HG02623 (cell line): ENCODE results near the gene ANO7.
A peak's percentile ranks its signal among the peaks of the same experiment; 100 is the strongest.

Experiments used
- ATAC-seq: cut with Tn5 transposase; IDR thresholded peaks from one replicate; pipeline ENCODE4 v1.9.1; 2021; ENCODE audit warnings: moderate library complexity; ENCODE audit not compliant: unreplicated experiment

ANO7 gene

GRCh38 chr2:241188361-241189092 is at the start of gene ANO7:
Gene ANO7, plus strand, starts transcription at chr2:241188677. Its CDS starts 1,387 bp downstream, at chr2:241190064.
- ATAC-seq, result no peak

GRCh38 chr2:241139531-241140444 is 48.7 kb upstream of the ANO7 start:
- no peak for ATAC-seq

GRCh38 chr2:241140445-241140840 is 48.0 kb upstream of the ANO7 start:
- ATAC-seq, result no peak

- ATAC-seq, result no peak
Observed at GRCh38 chr2:241141214-241141770, 47.2 kb upstream of the ANO7 start.

- ATAC-seq, result no peak
Observed at GRCh38 chr2:241142063-241142462, 46.4 kb upstream of the ANO7 start.

GRCh38 chr2:241142593-241142992 is 45.9 kb upstream of the ANO7 start:
- ATAC-seq, result no peak

- ATAC-seq, result no peak
Observed at GRCh38 chr2:241146286-241146685, 42.2 kb upstream of the ANO7 start.

GRCh38 chr2:241147336-241147735 is 41.1 kb upstream of the ANO7 start:
- ATAC-seq, result no peak

GRCh38 chr2:241148239-241148638 is 40.2 kb upstream of the ANO7 start:
- ATAC-seq, result no peak

- peak; percentile 62 for ATAC-seq
Observed at GRCh38 chr2:241148891-241149674, 39.4 kb upstream of the ANO7 start, which contains the start of gene PASK. Gene PASK, minus strand, starts transcription at chr2:241149472. Its CDS starts 6,440 bp downstream, at chr2:241143032.

- peak; percentile 6 for ATAC-seq
Observed at GRCh38 chr2:241149675-241149924, 38.9 kb upstream of the ANO7 start.

- peak; percentile 75 for ATAC-seq
Observed at GRCh38 chr2:241149925-241150659, 38.4 kb upstream of the ANO7 start, which contains the start of gene PPP1R7. Gene PPP1R7, plus strand, starts transcription at chr2:241150467. Its CDS starts 29 bp downstream, at chr2:241150496.

GRCh38 chr2:241150660-241151530 is 37.6 kb upstream of the ANO7 start:
- ATAC-seq, result no peak

- ATAC-seq, result no peak
Observed at GRCh38 chr2:241151934-241152660, 36.4 kb upstream of the ANO7 start.

GRCh38 chr2:241153616-241154015 is 34.9 kb upstream of the ANO7 start:
- no peak for ATAC-seq

GRCh38 chr2:241154915-241155314 is 33.6 kb upstream of the ANO7 start:
- ATAC-seq, result no peak

- ATAC-seq, result no peak
Observed at GRCh38 chr2:241155936-241156335, 32.5 kb upstream of the ANO7 start.

- no peak for ATAC-seq
Observed at GRCh38 chr2:241156971-241157441, 31.5 kb upstream of the ANO7 start.
